GM23338 (cell line): ENCODE results near the gene TMEM245. TPM values are rescaled to one million over a fixed set of nuclear protein-coding genes. Genes with fewer than 3 reads are reported as not detected.

Source experiments
- ATAC-seq: fragments of 200-7000 bp; cut with Tn5 transposase; 3 replicates; pipeline ENCODE4 v1.9.1; 2020
- DNase-seq: peaks from one replicate; pipeline ENCODE4 v3.0.0-alpha.2; 2015; ENCODE audit warnings: low spot score
- H2AFZ ChIP-seq: fragments of 200-600 bp; sonication (generic); 2 replicates; pipeline ENCODE4 v1.8.0; 2016; ENCODE audit warnings: antibody characterized with exemption, mild to moderate bottlenecking, moderate library complexity
- H3F3A ChIP-seq: fragments of 200-600 bp; sonication (generic); replicated peaks from 2 replicates; pipeline ENCODE4 v1.8.0; 2017; ENCODE audit warnings: antibody characterized with exemption, mixed run types, low read depth
- H3K27ac ChIP-seq: fragments of 200-600 bp; sonication (generic); 2 replicates; pipeline ENCODE4 v1.6.1; 2016; ENCODE audit warnings: low read depth
- H3K27me3 ChIP-seq: fragments of 200-600 bp; sonication (generic); 2 replicates; pipeline ENCODE4 v1.8.0; 2016; ENCODE audit warnings: mild to moderate bottlenecking, mixed run types, moderate library complexity; ENCODE audit not compliant: insufficient read depth
- H3K36me3 ChIP-seq: fragments of 200-600 bp; sonication (generic); 2 replicates; pipeline ENCODE4 v1.8.0; 2016; ENCODE audit warnings: mild to moderate bottlenecking; ENCODE audit not compliant: insufficient read depth
- H3K4me1 ChIP-seq: fragments of 200-600 bp; sonication (generic); 2 replicates; pipeline ENCODE4 v1.8.0; 2016; ENCODE audit warnings: mild to moderate bottlenecking, moderate library complexity; ENCODE audit not compliant: insufficient read depth
- H3K4me2 ChIP-seq: fragments of 200-600 bp; sonication (generic); 2 replicates; pipeline ENCODE4 v1.7.1; 2017; ENCODE audit warnings: mixed run types
- H3K4me3 ChIP-seq: fragments of 200-600 bp; sonication (generic); 2 replicates; pipeline ENCODE4 v1.6.1; 2016; ENCODE audit warnings: mixed run types
- H3K79me2 ChIP-seq: fragments of 200-600 bp; sonication (generic); replicated peaks from 2 replicates; pipeline ENCODE4 v1.8.0; 2017; ENCODE audit warnings: mild to moderate bottlenecking; ENCODE audit not compliant: insufficient read depth
- H3K9me2 ChIP-seq: fragments of 200-600 bp; sonication (generic); 2 replicates; pipeline ENCODE4 v1.8.0; 2017; ENCODE audit not compliant: insufficient read depth
- H4K20me1 ChIP-seq: fragments of 200-600 bp; sonication (generic); replicated peaks from 2 replicates; pipeline ENCODE4 v1.8.0; 2017; ENCODE audit warnings: mild to moderate bottlenecking; ENCODE audit not compliant: insufficient read depth
- H3K27ac Mint-ChIP-seq: 2 replicates; pipeline ENCODE4 v1.8.0; 2020; ENCODE audit warnings: inconsistent platforms, mild to moderate bottlenecking, moderate library complexity, mixed read lengths
- H3K27me3 Mint-ChIP-seq: 3 replicates; pipeline ENCODE4 v1.8.0; 2022; ENCODE audit warnings: low read depth, mild to moderate bottlenecking, moderate library complexity, mixed read lengths, inconsistent platforms; ENCODE audit not compliant: insufficient read depth, poor library complexity
- H3K36me3 Mint-ChIP-seq: 3 replicates; pipeline ENCODE4 v1.8.0; 2021; ENCODE audit warnings: low read depth, mild to moderate bottlenecking, inconsistent platforms, moderate library complexity, mixed read lengths
- H3K4me1 Mint-ChIP-seq: 3 replicates; pipeline ENCODE4 v1.8.0; 2020; ENCODE audit warnings: mild to moderate bottlenecking, inconsistent platforms, mixed read lengths
- H3K4me3 Mint-ChIP-seq: 3 replicates; pipeline ENCODE4 v1.8.0; 2021; ENCODE audit warnings: moderate library complexity, mild to moderate bottlenecking, inconsistent platforms, mixed read lengths
- H3K9me3 Mint-ChIP-seq: 3 replicates; pipeline ENCODE4 v1.8.0; 2020; ENCODE audit warnings: moderate library complexity, mild to moderate bottlenecking, inconsistent platforms, mixed read lengths
- JUNB ChIP-seq: IDR thresholded peaks from one replicate; pipeline ENCODE4 v1.6.1; 2016; ENCODE audit warnings: antibody characterized with exemption; ENCODE audit not compliant: unreplicated experiment
- STAT1 ChIP-seq: IDR thresholded peaks from one replicate; pipeline ENCODE4 v1.6.1; 2016; ENCODE audit warnings: antibody characterized with exemption; ENCODE audit not compliant: unreplicated experiment
- ZNF114 ChIP-seq: fragments of 250-450 bp; sonication (Bioruptor Pico); IDR thresholded peaks from 2 replicates; pipeline ENCODE4 v1.5.0; 2020; ENCODE audit warnings: mild to moderate bottlenecking, moderate library complexity
- polyA plus RNA-seq: library from polyadenylated mRNA; unstranded; fragments of >200 nt; fragmentation: Nextera tagmentation; extraction: Ambion mirVana; gene quantifications from 2 replicates; pipeline ENCODE4 v1.2.1, GENCODE V29; 2016
- total RNA-seq: library from RNA; depleted of rRNA; stranded (reverse); fragments of >200 nt; shearing (Covaris generic); gene quantifications from 2 replicates; pipeline ENCODE4 v1.2.3, GENCODE V29; 2014
- TF ChIP-seq, protein P1 (sequence below): fragments of 250-450 bp; sonication (Bioruptor Pico); IDR thresholded peaks from 2 replicates; pipeline ENCODE4 v1.5.0; 2020; ENCODE audit warnings: mild to moderate bottlenecking, moderate library complexity
- TF ChIP-seq, protein P2 (sequence below), 2 experiments: fragments of 200-600 bp in 1 of 2; sonication (generic) in 1 of 2; conservative IDR thresholded peaks; 2 replicates each; pipeline versions ENCODE4 v1.5.1 to v1.6.1; 2016 to 2017; ENCODE audit warnings: antibody characterized with exemption in 2 of 2, low read depth in 2 of 2, mild to moderate bottlenecking in 2 of 2, moderate library complexity in 1 of 2

Gene TMEM245
- total and polyA plus RNA-seq, 2 experiments from 2014 or later, result 17.3 to 64.1 TPM

DNA sequence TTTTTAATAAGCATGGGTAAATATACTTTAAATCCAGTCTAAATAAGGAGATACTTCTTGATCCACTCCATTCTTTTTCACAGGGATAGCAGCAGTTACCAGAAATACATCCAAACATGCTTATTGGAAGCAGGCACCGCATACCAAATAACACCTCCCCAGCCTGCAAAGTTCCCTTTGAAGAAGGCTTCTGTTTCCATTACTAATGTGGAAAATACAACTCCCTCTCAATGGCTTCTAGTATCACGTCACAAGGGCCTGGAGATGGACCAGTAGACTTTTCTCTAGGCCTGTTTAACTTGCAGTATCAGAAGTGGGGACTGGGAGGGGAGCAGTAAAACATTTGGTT, 20.8 kb downstream of the TMEM245 start:
- Histone ChIP-seq H3K36me3 (no peaks in the 10 kb centered on the region), H3K4me1 (peaks cover 35% of the 10 kb centered on the region), H3K27me3 (no peaks in the 10 kb centered on the region), H3K79me2 (peaks cover 100% of the 10 kb centered on the region), H3K27ac (no peak overlapping the region), H4K20me1 (peaks cover 53% of the 10 kb centered on the region), H3K4me2 (peak overlapping the region; percentile 28; the same call in 1 of the 2 replicates), H3F3A (no peaks in the 10 kb centered on the region), H3K9me2 (no peaks in the 10 kb centered on the region), H2AFZ (no peak overlapping the region), H3K4me3 (no peak overlapping the region)
- no peak overlapping the region for H3K4me3 Mint-ChIP-seq
- no peaks in the 10 kb centered on the region for H3K9me3 Mint-ChIP-seq
- peaks cover 17% of the 10 kb centered on the region for H3K36me3 Mint-ChIP-seq
- peaks cover 42% of the 10 kb centered on the region for H3K4me1 Mint-ChIP-seq
- peak overlapping the region; percentile 68 for H3K27ac Mint-ChIP-seq
- H3K27me3 Mint-ChIP-seq, result no peaks in the 10 kb centered on the region
- ATAC-seq, result no peak; the same call in 2 of the 3 replicates
- DNase-seq, result no peak
- TF ChIP-seq, protein P1, sequence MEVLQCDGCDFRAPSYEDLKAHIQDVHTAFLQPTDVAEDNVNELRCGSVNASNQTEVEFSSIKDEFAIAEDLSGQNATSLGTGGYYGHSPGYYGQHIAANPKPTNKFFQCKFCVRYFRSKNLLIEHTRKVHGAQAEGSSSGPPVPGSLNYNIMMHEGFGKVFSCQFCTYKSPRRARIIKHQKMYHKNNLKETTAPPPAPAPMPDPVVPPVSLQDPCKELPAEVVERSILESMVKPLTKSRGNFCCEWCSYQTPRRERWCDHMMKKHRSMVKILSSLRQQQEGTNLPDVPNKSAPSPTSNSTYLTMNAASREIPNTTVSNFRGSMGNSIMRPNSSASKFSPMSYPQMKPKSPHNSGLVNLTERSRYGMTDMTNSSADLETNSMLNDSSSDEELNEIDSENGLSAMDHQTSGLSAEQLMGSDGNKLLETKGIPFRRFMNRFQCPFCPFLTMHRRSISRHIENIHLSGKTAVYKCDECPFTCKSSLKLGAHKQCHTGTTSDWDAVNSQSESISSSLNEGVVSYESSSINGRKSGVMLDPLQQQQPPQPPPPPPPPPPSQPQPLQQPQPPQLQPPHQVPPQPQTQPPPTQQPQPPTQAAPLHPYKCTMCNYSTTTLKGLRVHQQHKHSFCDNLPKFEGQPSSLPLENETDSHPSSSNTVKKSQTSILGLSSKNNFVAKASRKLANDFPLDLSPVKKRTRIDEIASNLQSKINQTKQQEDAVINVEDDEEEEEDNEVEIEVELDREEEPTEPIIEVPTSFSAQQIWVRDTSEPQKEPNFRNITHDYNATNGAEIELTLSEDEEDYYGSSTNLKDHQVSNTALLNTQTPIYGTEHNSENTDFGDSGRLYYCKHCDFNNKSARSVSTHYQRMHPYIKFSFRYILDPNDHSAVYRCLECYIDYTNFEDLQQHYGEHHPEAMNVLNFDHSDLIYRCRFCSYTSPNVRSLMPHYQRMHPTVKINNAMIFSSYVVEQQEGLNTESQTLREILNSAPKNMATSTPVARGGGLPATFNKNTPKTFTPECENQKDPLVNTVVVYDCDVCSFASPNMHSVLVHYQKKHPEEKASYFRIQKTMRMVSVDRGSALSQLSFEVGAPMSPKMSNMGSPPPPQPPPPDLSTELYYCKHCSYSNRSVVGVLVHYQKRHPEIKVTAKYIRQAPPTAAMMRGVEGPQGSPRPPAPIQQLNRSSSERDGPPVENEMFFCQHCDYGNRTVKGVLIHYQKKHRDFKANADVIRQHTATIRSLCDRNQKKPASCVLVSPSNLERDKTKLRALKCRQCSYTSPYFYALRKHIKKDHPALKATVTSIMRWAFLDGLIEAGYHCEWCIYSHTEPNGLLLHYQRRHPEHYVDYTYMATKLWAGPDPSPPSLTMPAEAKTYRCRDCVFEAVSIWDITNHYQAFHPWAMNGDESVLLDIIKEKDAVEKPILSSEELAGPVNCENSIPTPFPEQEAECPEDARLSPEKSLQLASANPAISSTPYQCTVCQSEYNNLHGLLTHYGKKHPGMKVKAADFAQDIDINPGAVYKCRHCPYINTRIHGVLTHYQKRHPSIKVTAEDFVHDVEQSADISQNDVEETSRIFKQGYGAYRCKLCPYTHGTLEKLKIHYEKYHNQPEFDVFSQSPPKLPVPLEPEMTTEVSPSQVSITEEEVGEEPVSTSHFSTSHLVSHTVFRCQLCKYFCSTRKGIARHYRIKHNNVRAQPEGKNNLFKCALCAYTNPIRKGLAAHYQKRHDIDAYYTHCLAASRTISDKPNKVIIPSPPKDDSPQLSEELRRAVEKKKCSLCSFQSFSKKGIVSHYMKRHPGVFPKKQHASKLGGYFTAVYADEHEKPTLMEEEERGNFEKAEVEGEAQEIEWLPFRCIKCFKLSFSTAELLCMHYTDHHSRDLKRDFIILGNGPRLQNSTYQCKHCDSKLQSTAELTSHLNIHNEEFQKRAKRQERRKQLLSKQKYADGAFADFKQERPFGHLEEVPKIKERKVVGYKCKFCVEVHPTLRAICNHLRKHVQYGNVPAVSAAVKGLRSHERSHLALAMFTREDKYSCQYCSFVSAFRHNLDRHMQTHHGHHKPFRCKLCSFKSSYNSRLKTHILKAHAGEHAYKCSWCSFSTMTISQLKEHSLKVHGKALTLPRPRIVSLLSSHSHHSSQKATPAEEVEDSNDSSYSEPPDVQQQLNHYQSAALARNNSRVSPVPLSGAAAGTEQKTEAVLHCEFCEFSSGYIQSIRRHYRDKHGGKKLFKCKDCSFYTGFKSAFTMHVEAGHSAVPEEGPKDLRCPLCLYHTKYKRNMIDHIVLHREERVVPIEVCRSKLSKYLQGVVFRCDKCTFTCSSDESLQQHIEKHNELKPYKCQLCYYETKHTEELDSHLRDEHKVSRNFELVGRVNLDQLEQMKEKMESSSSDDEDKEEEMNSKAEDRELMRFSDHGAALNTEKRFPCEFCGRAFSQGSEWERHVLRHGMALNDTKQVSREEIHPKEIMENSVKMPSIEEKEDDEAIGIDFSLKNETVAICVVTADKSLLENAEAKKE (CRISPR knock-in tag), result no peak
- no peak for TF ChIP-seq STAT1
- no peak for TF ChIP-seq ZNF114 (CRISPR knock-in tag)
- no peak for TF ChIP-seq JUNB

DNA sequence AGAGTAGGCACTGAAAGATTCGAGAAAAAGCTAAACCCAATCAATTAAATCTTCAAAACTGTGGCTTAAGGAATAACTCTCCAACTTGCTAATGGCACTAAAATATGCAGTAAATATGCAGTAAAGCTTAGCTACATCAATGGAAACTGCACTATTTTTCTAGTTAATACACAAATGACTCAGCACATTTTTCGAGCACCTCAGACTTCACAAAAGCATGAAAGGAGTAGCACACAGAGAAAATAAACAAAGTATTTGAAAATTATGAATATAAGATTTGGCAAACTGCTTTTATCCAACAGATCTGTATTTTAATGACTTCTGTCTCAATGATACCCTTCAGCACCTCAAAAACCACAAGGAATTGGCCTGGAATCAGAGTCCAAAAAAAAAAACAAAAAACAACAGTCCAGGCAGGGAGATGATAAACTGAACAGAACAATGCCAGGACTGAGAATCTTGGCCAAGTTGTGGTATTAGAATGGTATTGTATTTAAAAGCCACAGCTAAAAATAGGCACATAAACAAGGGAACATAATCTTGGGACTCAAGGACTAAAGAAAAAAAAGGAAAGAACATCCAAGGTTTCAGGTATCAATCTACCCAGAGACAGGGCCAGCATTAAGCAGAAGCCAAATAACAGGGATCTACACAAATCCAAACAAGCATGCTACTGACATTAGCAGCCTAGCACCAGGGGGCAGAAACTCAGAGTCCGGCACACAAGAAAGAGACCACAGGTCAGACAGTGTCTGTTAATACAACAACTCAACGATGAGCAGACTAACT, 21.4 kb downstream of the TMEM245 start:
- TF ChIP-seq, protein P2, sequence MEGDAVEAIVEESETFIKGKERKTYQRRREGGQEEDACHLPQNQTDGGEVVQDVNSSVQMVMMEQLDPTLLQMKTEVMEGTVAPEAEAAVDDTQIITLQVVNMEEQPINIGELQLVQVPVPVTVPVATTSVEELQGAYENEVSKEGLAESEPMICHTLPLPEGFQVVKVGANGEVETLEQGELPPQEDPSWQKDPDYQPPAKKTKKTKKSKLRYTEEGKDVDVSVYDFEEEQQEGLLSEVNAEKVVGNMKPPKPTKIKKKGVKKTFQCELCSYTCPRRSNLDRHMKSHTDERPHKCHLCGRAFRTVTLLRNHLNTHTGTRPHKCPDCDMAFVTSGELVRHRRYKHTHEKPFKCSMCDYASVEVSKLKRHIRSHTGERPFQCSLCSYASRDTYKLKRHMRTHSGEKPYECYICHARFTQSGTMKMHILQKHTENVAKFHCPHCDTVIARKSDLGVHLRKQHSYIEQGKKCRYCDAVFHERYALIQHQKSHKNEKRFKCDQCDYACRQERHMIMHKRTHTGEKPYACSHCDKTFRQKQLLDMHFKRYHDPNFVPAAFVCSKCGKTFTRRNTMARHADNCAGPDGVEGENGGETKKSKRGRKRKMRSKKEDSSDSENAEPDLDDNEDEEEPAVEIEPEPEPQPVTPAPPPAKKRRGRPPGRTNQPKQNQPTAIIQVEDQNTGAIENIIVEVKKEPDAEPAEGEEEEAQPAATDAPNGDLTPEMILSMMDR (conservative IDR thresholded peaks at IDR 0.05; ENCODE audit: low read depth in 2 of 2), result peak; percentile 26 to 42; a peak in 3 of 4 replicates
- no peak for TF ChIP-seq ZNF114 (CRISPR knock-in tag)
- ATAC-seq (peak; percentile 73), DNase-seq (peak; percentile 42)
- no peak overlapping the region for H3K4me3 Mint-ChIP-seq
- Histone ChIP-seq H3F3A (no peaks in the 10 kb centered on the region), H3K9me2 (no peaks in the 10 kb centered on the region), H3K4me2 (peak overlapping the region; percentile 28; the same call in 1 of the 2 replicates), H2AFZ (no peak overlapping the region), H3K79me2 (peaks cover 100% of the 10 kb centered on the region), H3K27me3 (no peaks in the 10 kb centered on the region), H3K36me3 (no peaks in the 10 kb centered on the region), H3K4me3 (no peak overlapping the region), H4K20me1 (peaks cover 57% of the 10 kb centered on the region), H3K27ac (0 out of 2 replicates have a peak overlapping the region, but pooled peaks have one; percentile 0), H3K4me1 (peaks cover 41% of the 10 kb centered on the region)
- peak overlapping the region; percentile 68 for H3K27ac Mint-ChIP-seq
- H3K9me3 Mint-ChIP-seq, result no peaks in the 10 kb centered on the region
- no peaks in the 10 kb centered on the region for H3K27me3 Mint-ChIP-seq
- peaks cover 12% of the 10 kb centered on the region for H3K36me3 Mint-ChIP-seq
- H3K4me1 Mint-ChIP-seq, result peaks cover 42% of the 10 kb centered on the region
